HEK293 (cell line): ENCODE results near the gene PHGDH.
A peak's percentile ranks its signal among the peaks of the same experiment; 100 is the strongest.

Experiments
- CTCF ChIP-seq: fragments of 450-650 bp; formaldehyde crosslinking; IDR thresholded peaks from 2 replicates; pipeline ENCODE4 v1.5.1; 2016; ENCODE audit warnings: missing biosample characterization, missing genetic modification characterization
- HOXA7 ChIP-seq: sonication (generic); formaldehyde crosslinking; IDR thresholded peaks from 2 replicates; pipeline ENCODE4 v1.8.1; 2022; ENCODE audit warnings: missing genetic modification reagents, borderline replicate concordance
- KLF9 ChIP-seq: fragments of 450-650 bp; formaldehyde crosslinking; IDR thresholded peaks from 2 replicates; pipeline ENCODE4 v1.5.1; 2016; ENCODE audit warnings: missing biosample characterization, missing genetic modification characterization, low read depth
- PATZ1 ChIP-seq: fragments of 450-650 bp; formaldehyde crosslinking; IDR thresholded peaks from 2 replicates; pipeline ENCODE4 v1.5.1; 2016; ENCODE audit warnings: missing biosample characterization, missing genetic modification characterization
- REST ChIP-seq: fragments of 450-650 bp; formaldehyde crosslinking; IDR thresholded peaks from 2 replicates; pipeline ENCODE4 v1.5.1; 2016; ENCODE audit warnings: missing biosample characterization, missing genetic modification characterization
- SETDB1 ChIP-seq: IDR thresholded peaks from one replicate; pipeline ENCODE4 v1.6.1; 2017; ENCODE audit warnings: mild to moderate bottlenecking, low read length, moderate library complexity, mixed read lengths; ENCODE audit not compliant: insufficient read length
- ZBTB10 ChIP-seq: fragments of 450-650 bp; formaldehyde crosslinking; IDR thresholded peaks from 2 replicates; pipeline ENCODE4 v1.5.1; 2016; ENCODE audit warnings: missing biosample characterization, missing genetic modification characterization
- ZBTB17 ChIP-seq: fragments of 450-650 bp; formaldehyde crosslinking; IDR thresholded peaks from 2 replicates; pipeline ENCODE4 v1.5.1; 2016; ENCODE audit warnings: missing biosample characterization, missing genetic modification characterization
- ZBTB20 ChIP-seq: fragments of 450-650 bp; formaldehyde crosslinking; IDR thresholded peaks from 2 replicates; pipeline ENCODE4 v1.5.1; 2016; ENCODE audit warnings: missing biosample characterization, missing genetic modification characterization
- ZFP37 ChIP-seq: fragments of 450-650 bp; formaldehyde crosslinking; IDR thresholded peaks from 2 replicates; pipeline ENCODE4 v1.5.1; 2016; ENCODE audit warnings: missing biosample characterization, missing genetic modification characterization
- ZNF19 ChIP-seq: fragments of 450-650 bp; formaldehyde crosslinking; IDR thresholded peaks from 2 replicates; pipeline ENCODE4; 2016; ENCODE audit warnings: missing biosample characterization, missing genetic modification characterization, low read depth
- ZNF23 ChIP-seq: fragments of 450-650 bp; formaldehyde crosslinking; IDR thresholded peaks from 2 replicates; pipeline ENCODE4 v1.5.1; 2016; ENCODE audit warnings: missing biosample characterization, missing genetic modification characterization, borderline replicate concordance
- ZNF24 ChIP-seq: fragments of 450-650 bp; formaldehyde crosslinking; IDR thresholded peaks from 2 replicates; pipeline ENCODE4 v1.5.1; 2016; ENCODE audit warnings: missing biosample characterization, missing genetic modification characterization
- ZNF324 ChIP-seq: fragments of 450-650 bp; formaldehyde crosslinking; IDR thresholded peaks from 2 replicates; pipeline ENCODE4 v1.5.1; 2016; ENCODE audit warnings: missing biosample characterization, missing genetic modification characterization
- ZNF335 ChIP-seq: fragments of 450-650 bp; formaldehyde crosslinking; conservative IDR thresholded peaks from 2 replicates; pipeline ENCODE4 v1.5.1; 2016; ENCODE audit warnings: missing biosample characterization, missing genetic modification characterization
- ZNF366 ChIP-seq: fragments of 450-650 bp; formaldehyde crosslinking; conservative IDR thresholded peaks from 2 replicates; pipeline ENCODE4 v1.5.1; 2016; ENCODE audit warnings: missing biosample characterization, missing genetic modification characterization
- ZNF398 ChIP-seq: fragments of 450-650 bp; formaldehyde crosslinking; IDR thresholded peaks from 2 replicates; pipeline ENCODE4 v1.5.1; 2017; ENCODE audit warnings: missing biosample characterization, missing genetic modification characterization
- ZNF548 ChIP-seq: fragments of 450-650 bp; formaldehyde crosslinking; IDR thresholded peaks from 2 replicates; pipeline ENCODE4 v1.5.1; 2016; ENCODE audit warnings: missing biosample characterization, missing genetic modification characterization
- ZNF561 ChIP-seq: fragments of 450-650 bp; IDR thresholded peaks from 2 replicates; pipeline ENCODE4 v1.5.1; 2018; ENCODE audit warnings: missing biosample characterization, missing genetic modification characterization, borderline replicate concordance
- ZNF610 ChIP-seq: fragments of 450-650 bp; formaldehyde crosslinking; IDR thresholded peaks from 2 replicates; pipeline ENCODE4 v1.5.1; 2016; ENCODE audit warnings: missing biosample characterization, missing genetic modification characterization, borderline replicate concordance
- ZNF623 ChIP-seq: fragments of 450-650 bp; formaldehyde crosslinking; IDR thresholded peaks from 2 replicates; pipeline ENCODE4 v1.5.1; 2016; ENCODE audit warnings: missing biosample characterization, missing genetic modification characterization
- ZNF670 ChIP-seq: fragments of 450-650 bp; formaldehyde crosslinking; IDR thresholded peaks from 2 replicates; pipeline ENCODE4 v1.5.1; 2016; ENCODE audit warnings: missing biosample characterization, missing genetic modification characterization, low read depth
- ZNF76 ChIP-seq: fragments of 450-650 bp; formaldehyde crosslinking; IDR thresholded peaks from 2 replicates; pipeline ENCODE4; 2016; ENCODE audit warnings: low read depth, missing biosample characterization, missing genetic modification characterization, borderline replicate concordance
- ZSCAN18 ChIP-seq: fragments of 450-650 bp; formaldehyde crosslinking; IDR thresholded peaks from 2 replicates; pipeline ENCODE4 v1.5.1; 2016; ENCODE audit warnings: missing biosample characterization, missing genetic modification characterization
- ZSCAN5A ChIP-seq: fragments of 450-650 bp; formaldehyde crosslinking; IDR thresholded peaks from 2 replicates; pipeline ENCODE4 v1.5.1; 2016; ENCODE audit warnings: missing biosample characterization, missing genetic modification characterization

Gene PHGDH

GRCh38 chr1:119779869-119780356 is 68.2 kb downstream of the PHGDH start (continued):
- TF ChIP-seq REST (tag by site-specific recombination) (no peak), ZNF398 (tag by site-specific recombination) (no peak), PATZ1 (tag by site-specific recombination) (no peak), ZSCAN5A (no peak), ZNF19 (tag by site-specific recombination) (no peak), ZNF335 (tag by site-specific recombination) (peak; percentile 52), ZNF561 (tag by site-specific recombination) (no peak), ZSCAN18 (tag by site-specific recombination) (no peak), ZBTB17 (tag by site-specific recombination) (peak; percentile 97), CTCF (tag by site-specific recombination) (no peak), ZNF324 (tag by site-specific recombination) (no peak), KLF9 (tag by site-specific recombination) (no peak), ZNF24 (tag by site-specific recombination) (no peak), SETDB1 (peak; percentile 33), ZBTB10 (tag by site-specific recombination) (no peak), HOXA7 (CRISPR knock-in tag) (no peak), ZNF623 (tag by site-specific recombination) (no peak), ZBTB20 (tag by site-specific recombination) (peak; percentile 75), ZNF670 (tag by site-specific recombination) (no peak), ZNF76 (tag by site-specific recombination) (no peak), ZNF610 (tag by site-specific recombination) (no peak), ZFP37 (tag by site-specific recombination) (no peak), ZNF548 (tag by site-specific recombination) (no peak), ZNF23 (tag by site-specific recombination) (no peak), ZNF366 (no peak)
